Gastroesophageal sphincter (tissue), 3 donors: ENCODE data around the gene ACTR3.

Experiments used
- EP300 ChIP-seq: sonication (generic); formaldehyde crosslinking; IDR thresholded peaks from one replicate; pipeline ENCODE4 v1.6.1; 2017; ENCODE audit warnings: antibody characterized with exemption, mild to moderate bottlenecking
- POLR2A ChIP-seq, 2 donors: fragments of 450-650 bp; IDR thresholded peaks; one replicate each; pipeline ENCODE4 v1.6.1; 2017; ENCODE audit warnings: antibody characterized with exemption in 2 of 2, mild to moderate bottlenecking in 2 of 2, moderate library complexity in 1 of 2
- POLR2AphosphoS5 ChIP-seq: sonication (generic); formaldehyde crosslinking; IDR thresholded peaks from one replicate; pipeline ENCODE4 v1.6.1; 2017; ENCODE audit warnings: antibody characterized with exemption
- TF ChIP-seq, protein P1 (sequence below), 4 experiments: fragments of 200-600 bp in 2 of 4; fragments of 450-650 bp in 2 of 4; sonication (generic) in 1 of 4; IDR thresholded peaks; one replicate each; pipeline ENCODE4 v1.5.1; 2017 to 2019; ENCODE audit warnings: antibody characterized with exemption in 4 of 4, mild to moderate bottlenecking in 2 of 4, moderate library complexity in 2 of 4

DNA sequence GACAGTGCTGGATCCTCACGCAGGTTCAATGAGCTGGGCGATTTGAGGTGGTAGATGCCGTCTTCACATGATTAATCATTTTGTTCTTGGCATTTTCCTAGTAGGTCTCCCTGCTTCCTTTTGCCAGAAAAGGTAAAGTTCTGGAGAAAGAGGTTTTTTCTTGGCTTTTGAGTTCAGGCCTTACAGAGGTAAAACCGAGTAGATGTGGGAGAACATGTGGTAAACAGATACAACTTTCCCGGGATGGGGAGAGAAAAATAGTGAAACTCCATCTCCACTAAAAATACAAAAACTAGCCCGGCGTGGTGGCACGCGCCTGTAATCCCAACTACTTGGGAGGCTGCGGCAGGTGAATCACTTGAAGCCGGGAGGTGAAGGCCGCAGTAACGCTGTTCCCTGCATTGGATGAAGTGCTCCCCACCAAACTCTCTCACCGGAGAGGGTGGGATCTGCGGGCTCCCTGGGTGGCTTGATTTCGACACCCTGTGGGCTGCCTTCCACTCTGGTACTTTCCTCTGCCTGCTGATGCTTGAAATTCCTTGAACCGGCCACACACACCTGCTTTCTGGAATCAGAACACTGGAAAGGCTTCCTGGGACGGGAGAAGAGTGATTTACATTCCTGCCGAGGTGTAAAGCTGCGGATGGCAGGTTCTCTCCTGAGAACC, 88.8 kb downstream of the ACTR3 start:
- TF ChIP-seq, protein P1, sequence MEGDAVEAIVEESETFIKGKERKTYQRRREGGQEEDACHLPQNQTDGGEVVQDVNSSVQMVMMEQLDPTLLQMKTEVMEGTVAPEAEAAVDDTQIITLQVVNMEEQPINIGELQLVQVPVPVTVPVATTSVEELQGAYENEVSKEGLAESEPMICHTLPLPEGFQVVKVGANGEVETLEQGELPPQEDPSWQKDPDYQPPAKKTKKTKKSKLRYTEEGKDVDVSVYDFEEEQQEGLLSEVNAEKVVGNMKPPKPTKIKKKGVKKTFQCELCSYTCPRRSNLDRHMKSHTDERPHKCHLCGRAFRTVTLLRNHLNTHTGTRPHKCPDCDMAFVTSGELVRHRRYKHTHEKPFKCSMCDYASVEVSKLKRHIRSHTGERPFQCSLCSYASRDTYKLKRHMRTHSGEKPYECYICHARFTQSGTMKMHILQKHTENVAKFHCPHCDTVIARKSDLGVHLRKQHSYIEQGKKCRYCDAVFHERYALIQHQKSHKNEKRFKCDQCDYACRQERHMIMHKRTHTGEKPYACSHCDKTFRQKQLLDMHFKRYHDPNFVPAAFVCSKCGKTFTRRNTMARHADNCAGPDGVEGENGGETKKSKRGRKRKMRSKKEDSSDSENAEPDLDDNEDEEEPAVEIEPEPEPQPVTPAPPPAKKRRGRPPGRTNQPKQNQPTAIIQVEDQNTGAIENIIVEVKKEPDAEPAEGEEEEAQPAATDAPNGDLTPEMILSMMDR (IDR thresholded peaks at IDR 0.05), result no peak
- no peak for TF ChIP-seq POLR2AphosphoS5
- TF ChIP-seq POLR2A (IDR thresholded peaks at IDR 0.05), result no peak
- no peak for TF ChIP-seq EP300
